ENCODE data around the gene TRIM62.
A peak's percentile ranks its signal among the peaks of the same experiment; 100 is the strongest.

The TRIM62 gene

GRCh38 chr1:33181921-33182341 lies at the start of gene TRIM62:
Gene TRIM62, minus strand, starts transcription at chr1:33182043. Its CDS starts 611 bp downstream, at chr1:33181432.
- peak; percentile 83 for DNase-seq

GRCh38 chr1:33231166-33231565 lies 49.3 kb upstream of the TRIM62 start:
- DNase-seq = no peak

- DNase-seq = no peak
Measured at GRCh38 chr1:33228935-33229487, 47.2 kb upstream of the TRIM62 start.

GRCh38 chr1:33225586-33225985 lies 43.7 kb upstream of the TRIM62 start:
- no peak for DNase-seq

GRCh38 chr1:33224166-33224707 lies 42.4 kb upstream of the TRIM62 start:
- DNase-seq = no peak

- DNase-seq = no peak
Measured at GRCh38 chr1:33222381-33222780, 40.5 kb upstream of the TRIM62 start.

- DNase-seq = no peak
Measured at GRCh38 chr1:33221385-33221758, 39.5 kb upstream of the TRIM62 start.

GRCh38 chr1:33220676-33221384 lies 39.0 kb upstream of the TRIM62 start:
- no peak for DNase-seq

GRCh38 chr1:33219886-33220661 lies 38.2 kb upstream of the TRIM62 start:
- DNase-seq = no peak

- DNase-seq = no peak
Measured at GRCh38 chr1:33211972-33212371, 30.1 kb upstream of the TRIM62 start.

- no peak for DNase-seq
Measured at GRCh38 chr1:33206340-33206739, 24.5 kb upstream of the TRIM62 start.

- no peak for DNase-seq
Measured at GRCh38 chr1:33195556-33195955, 13.7 kb upstream of the TRIM62 start.

- DNase-seq = no peak
Measured at GRCh38 chr1:33191731-33192275, 10.0 kb upstream of the TRIM62 start.

GRCh38 chr1:33190701-33191100 lies 8.9 kb upstream of the TRIM62 start:
- DNase-seq = no peak

- no peak for DNase-seq
Measured at GRCh38 chr1:33188572-33189275, 6.9 kb upstream of the TRIM62 start.

- DNase-seq = no peak
Measured at GRCh38 chr1:33186936-33187335, 5.1 kb upstream of the TRIM62 start.

GRCh38 chr1:33185541-33185940 lies 3.7 kb upstream of the TRIM62 start:
- DNase-seq = no peak

GRCh38 chr1:33183306-33183705 lies 1.5 kb upstream of the TRIM62 start:
- no peak for DNase-seq

GRCh38 chr1:33182896-33183295 lies 1.1 kb upstream of the TRIM62 start:
- no peak for DNase-seq

- no peak for DNase-seq
Measured at GRCh38 chr1:33182401-33182841, 578 bp upstream of the TRIM62 start.

GRCh38 chr1:33180911-33181890 lies 642 bp downstream of the TRIM62 start:
- peak; percentile 89 for DNase-seq

All from stimulated activated CD4-positive, alpha-beta T cell treated with anti-CD3 and anti-CD28 coated beads, Interleukin-15, amount 100 ng/mL, for 24 hours (primary cell).